Measurements from ENCODE around the gene SLC16A12. TPM values are rescaled to one million over a fixed set of nuclear protein-coding genes. Genes with fewer than 3 reads are reported as not detected.

Gene SLC16A12
- polyA plus RNA-seq, 4 donors: 29.8 to 35.4 (median 33.8) TPM

GRCh38 chr10:89516149-89516832 lies 19.1 kb downstream of the SLC16A12 start:
- no peak for DNase-seq (ENCODE audit: low read depth in 4 of 4, low spot score in 3 of 4)

- DNase-seq (ENCODE audit: low read depth in 4 of 4, low spot score in 3 of 4): no peak
Observed at GRCh38 chr10:89515031-89515841, 20.2 kb downstream of the SLC16A12 start.

DNA sequence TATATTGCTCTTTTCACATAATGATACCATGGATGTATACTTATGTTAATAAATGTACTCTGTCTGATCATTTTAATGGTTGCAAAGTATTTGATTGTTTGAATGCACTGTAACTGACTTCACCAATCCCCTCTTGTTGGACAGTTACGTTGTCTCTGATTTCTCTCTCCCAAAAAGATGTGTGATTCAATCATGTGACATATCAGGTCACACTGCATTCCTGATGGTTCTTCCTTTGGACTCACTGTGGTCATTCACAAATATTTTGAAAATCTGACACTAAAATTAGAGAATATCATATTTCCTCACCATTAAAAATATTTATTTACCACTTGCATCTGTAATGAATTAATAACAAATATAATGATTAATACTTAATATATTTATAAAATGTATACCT lies 22.2 kb downstream of the SLC16A12 start:
- no peak for DNase-seq (ENCODE audit: low read depth in 4 of 4, low spot score in 3 of 4)

GRCh38 chr10:89505640-89506275 lies 29.6 kb downstream of the SLC16A12 start:
- DNase-seq (ENCODE audit: low read depth in 4 of 4, low spot score in 3 of 4): no peak

DNA sequence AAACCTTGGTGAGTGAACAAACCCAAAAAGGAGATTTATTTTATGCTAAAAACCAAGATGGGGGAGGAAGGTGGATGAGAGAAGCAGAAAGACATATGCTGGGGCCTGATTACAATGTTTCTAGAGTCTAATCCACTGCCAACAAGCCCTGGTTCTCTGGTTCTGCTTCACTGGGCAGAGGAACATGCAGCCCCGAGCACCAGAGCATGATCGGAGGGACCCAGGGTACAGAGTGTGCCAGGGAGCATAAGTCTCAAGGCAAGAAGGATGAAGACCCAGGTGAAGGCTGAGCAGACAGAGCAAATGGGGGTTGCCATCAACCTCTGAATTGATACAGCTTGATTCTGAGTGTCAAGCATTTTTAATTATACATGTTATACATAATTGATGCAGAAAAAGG lies 30.7 kb downstream of the SLC16A12 start:
- DNase-seq (ENCODE audit: low read depth in 4 of 4, low spot score in 3 of 4): no peak

DNA sequence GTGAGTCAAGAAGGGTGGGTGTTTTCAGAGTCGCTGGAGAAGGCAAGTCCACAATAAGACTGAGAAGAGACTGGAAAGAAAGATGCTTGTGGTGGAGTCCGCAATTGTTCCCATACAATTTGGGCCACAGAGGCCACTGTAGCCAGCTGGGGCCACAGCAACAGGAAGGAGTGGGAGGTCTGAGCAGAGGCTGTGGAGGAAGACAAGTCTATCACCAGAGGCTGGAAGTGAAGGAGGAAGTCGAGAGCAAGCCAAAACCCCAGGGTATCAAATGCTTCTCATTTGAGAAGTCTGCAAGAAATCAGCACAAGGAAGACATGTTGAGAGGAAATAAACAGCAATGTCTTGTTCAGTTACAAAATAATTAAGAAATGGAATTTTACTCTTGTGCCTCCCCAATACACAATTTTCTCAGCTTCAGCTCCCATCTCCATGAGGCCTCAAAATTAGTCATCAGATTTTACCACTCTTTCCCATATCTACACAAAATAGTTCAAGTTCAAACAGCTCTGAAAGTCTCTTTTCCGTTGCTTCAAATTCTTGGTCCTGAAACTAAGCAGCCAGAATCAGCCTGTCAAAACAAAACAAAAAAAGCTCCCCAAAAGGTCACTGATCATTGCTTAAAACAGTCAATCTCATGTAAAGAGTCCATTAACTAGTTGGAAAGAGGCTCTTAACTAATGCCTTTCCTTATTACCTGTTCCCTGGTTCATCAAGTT lies 31.6 kb downstream of the SLC16A12 start:
- no peak for DNase-seq (ENCODE audit: low read depth in 4 of 4, low spot score in 3 of 4)

- no peak for DNase-seq (ENCODE audit: low read depth in 4 of 4, low spot score in 3 of 4)
Observed at GRCh38 chr10:89503151-89503550, 32.2 kb downstream of the SLC16A12 start.

DNA sequence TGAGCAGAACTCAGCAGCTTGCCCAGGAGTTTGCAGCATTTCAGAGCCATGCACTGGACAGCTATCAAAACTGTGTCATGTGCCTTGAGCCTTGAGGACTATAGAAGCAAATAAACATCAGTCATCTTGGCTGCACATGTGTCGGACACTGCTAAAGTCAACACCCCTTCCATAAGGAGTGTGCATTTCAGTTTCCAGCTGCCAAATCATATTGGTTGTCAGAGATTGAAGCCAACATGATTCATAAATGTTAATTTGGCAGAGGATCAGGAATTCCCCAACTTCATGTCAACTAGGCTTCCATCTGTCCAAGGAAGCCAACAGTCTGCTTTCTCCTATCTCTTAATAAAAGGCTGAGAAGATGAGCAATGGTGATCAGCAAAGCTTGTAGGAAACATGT lies 32.8 kb downstream of the SLC16A12 start:
- no peak for DNase-seq (ENCODE audit: low read depth in 4 of 4, low spot score in 3 of 4)

DNA sequence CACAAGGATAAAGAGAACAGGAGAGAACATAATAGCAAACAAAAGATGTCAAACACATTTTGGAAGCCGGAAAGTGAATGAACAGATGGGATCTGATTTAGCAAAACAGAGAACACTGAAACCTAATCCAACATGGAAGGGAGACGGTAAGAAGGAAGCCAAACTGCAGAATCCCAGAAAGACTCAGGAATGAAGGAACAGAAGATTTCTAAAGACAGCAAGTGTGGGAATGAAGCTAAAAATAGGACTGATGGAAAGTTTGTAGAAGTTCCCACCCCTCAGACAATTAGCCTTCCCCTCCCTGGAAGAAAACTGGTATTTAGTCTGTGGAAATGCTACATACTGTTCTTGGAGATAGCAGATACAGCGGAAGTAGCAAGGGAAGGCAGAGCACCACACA lies 40.8 kb downstream of the SLC16A12 start:
- DNase-seq (ENCODE audit: low read depth in 4 of 4, low spot score in 3 of 4): no peak

DNA sequence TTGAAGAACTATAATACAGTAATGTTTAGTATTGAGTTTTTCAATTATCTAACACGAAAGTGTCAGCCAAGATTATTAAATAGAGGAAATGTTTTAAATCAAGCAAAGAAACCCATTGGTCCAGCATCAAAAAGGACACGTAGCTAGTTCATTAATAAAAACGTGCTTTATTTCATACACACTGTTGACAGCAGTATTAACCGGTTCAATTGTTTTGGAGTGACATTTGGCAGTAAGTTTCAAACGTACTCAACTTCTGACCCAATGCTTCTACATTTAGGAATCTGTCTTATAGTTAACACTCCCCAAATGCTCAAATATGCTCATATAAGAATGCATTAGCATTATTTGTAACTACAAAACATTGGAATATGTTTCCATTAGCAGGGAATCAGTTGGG lies 41.3 kb downstream of the SLC16A12 start:
- DNase-seq (ENCODE audit: low read depth in 4 of 4, low spot score in 3 of 4): no peak

DNA sequence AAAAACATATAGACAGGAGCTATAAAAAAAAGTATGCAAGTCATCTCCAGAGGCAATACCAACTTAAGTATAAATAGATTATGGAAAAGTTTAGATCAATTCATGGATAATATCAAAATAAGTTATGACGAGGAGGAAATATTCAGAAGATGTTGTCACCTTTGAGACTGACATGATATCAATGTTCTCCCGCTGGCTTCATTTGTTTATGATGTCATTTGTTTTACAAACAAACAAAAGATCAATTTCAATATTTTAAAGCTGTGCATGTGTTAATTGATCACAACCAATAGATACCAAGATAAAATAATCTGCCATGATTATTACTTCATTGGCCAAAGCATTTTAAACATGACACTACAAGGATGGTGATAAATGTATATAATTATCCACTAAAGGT lies 43.5 kb downstream of the SLC16A12 start:
- DNase-seq (ENCODE audit: low read depth in 4 of 4, low spot score in 3 of 4): no peak

DNA sequence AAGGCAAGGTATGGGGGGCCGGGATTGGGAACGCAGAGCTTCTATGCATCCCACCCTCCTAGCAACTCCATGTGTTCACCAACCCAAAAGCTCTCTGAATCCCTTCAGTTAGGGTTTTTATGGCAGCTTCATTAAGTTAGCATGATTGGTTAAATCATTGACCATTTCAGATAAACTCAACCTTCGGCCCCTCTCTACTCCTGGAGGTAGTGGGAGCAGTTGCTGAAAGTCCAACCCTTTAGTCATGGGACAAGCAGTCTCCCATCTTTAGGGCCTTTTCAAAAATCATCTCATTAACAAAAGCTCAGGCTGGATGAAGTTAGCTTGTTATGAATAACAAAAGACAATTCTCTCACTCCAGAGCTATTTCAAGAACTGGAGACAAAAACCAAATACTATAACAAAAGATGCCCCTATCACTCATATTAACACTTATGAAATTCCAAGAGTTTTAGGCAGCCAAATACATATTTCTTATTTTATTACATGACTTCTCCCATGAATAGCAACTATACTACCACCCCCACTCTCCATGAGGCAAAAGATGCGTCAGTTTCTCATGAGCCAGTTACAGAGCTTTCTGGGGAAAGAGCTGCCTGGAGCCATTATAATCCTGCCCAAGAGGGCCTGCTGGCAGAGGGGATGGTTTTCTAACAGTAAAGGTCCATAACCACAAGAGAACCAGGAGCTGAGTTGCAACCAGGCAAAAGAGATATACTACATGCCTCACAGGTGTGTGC lies 44.6 kb downstream of the SLC16A12 start:
- DNase-seq (ENCODE audit: low read depth in 4 of 4, low spot score in 3 of 4): no peak

DNA sequence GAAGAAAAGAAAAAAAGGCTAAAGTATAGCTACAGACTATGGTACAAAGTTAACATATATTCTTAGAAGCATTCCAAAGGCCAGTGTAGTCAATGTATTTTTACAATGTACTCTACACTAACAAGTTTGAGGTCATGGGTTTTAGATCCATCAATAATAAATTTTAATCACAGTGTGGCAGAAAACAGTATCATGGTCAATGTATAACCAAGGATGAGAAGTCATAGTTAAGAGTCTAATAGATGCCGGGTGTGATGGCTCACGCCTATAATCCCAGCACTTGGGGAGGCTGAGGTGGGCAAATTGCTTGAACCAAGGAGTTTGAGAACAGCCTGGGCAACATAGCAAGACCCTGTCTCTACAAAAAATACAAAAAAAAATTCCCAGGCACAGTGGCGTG lies 53.1 kb downstream of the SLC16A12 start:
- DNase-seq (ENCODE audit: low read depth in 4 of 4, low spot score in 3 of 4): no peak

DNA sequence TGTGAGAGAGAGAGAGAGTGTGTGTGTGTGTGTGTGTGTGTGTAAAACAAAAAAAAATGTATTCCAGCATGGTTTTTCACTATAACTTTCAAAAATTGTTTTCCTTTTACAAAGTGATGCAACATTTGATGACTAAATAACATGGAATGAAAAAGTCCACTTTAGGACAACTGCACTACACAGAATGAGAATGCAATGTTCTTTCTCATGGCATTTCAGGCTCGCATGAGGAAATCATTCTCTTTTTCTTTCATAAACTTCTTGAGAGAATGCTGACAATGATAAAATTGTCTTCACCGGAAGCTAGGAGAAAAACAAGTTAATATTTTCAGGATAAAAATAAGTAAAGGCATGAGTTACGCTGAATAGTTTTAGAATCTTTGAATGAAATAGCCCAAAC lies 53.7 kb downstream of the SLC16A12 start:
- no peak for DNase-seq (ENCODE audit: low read depth in 4 of 4, low spot score in 3 of 4)

GRCh38 chr10:89479771-89480446 lies 55.5 kb downstream of the SLC16A12 start:
- DNase-seq (ENCODE audit: low read depth in 4 of 4, low spot score in 3 of 4): no peak

DNA sequence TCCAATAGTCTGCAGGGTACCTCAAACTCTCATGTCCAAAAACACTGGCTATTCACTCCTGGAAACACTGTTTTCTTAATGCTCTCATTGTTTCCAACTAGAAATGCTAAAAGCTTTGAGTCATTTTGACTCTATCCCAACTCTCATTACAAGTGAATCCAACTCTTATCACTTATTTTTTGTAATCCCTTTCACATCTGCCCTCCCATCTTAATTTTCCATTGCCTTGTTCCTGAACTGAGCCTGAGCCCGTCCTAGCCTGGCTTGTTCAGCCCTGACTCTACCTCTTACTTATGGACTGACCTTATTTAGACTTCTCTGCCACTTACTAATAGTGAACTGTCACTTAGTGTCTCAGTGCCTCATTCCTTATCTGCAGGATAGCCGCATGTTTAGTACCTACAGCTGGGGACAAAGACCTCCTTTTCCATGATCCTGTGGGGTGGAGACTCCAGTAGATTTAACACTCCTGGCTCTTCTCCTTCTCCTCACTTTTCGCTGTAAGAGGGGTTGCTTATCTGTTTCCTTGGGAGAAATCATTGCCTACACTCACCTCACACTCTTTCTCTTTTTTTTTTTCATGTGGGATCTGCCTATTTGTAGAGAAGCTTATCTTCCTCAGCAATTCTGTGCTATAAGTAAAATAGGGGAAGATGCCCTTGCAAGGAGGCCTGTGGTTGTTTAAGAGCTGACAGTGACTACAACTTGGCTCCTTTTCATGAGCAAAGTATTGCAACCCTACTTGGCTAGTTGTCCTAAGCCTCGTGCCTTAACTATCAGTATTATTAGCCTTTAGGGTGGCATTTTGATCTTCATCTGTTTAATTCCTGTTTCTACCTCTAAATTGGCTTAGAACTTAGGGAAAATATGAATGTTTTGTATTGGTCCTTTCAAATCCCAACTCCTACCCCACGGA lies 56.4 kb downstream of the SLC16A12 start:
- no peak for DNase-seq (ENCODE audit: low read depth in 4 of 4, low spot score in 3 of 4)

GRCh38 chr10:89478085-89478738 lies 57.2 kb downstream of the SLC16A12 start:
- no peak for DNase-seq (ENCODE audit: low read depth in 4 of 4, low spot score in 3 of 4)

DNA sequence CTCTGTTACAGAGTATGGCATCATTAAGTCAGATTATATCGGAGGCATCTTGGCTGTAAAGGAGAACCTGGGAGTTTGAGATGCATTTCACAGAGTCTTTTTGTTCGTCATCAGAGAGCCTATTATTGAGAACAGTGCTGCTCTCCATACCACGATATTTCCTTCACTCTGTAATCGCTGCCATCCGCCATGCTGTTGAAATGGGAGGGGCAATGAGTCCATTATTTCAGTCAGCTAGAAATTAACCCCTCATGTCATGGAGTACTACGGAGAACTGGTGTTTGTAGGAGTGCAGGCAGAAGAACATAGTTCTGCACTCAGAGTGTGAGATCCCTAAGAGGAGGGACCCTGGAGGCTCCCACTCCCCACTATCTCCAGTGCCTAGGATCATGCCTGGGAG lies 59.2 kb downstream of the SLC16A12 start:
- no peak for DNase-seq (ENCODE audit: low read depth in 4 of 4, low spot score in 3 of 4)

Data from right renal pelvis (tissue), 4 donors.